WTC11 (cell line): Measurements from ENCODE around the gene CUEDC1. TPM values are rescaled to one million over a fixed set of nuclear protein-coding genes. Genes with fewer than 3 reads are reported as not detected.
A peak's percentile ranks its signal among the peaks of the same experiment; 100 is the strongest.

Experiments
- ATAC-seq: fragments of 200-7000 bp; cut with Tn5 transposase; 2 replicates; pipeline ENCODE4 v1.10.0; 2021; ENCODE audit warnings: mild to moderate bottlenecking, moderate library complexity
- CTCF ChIA-PET: fragments of 300-600 bp; sonication (Branson Sonifier 250); formaldehyde crosslinking; loops from one replicate; lab custom pipeline; 2021; ENCODE audit warnings: antibody characterized with exemption; lab: Charles Lee
- POLR2A ChIA-PET: fragments of 350-600 bp; sonication (Branson Sonifier 250); formaldehyde crosslinking; loops from one replicate; lab custom pipeline; 2021; ENCODE audit warnings: antibody characterized with exemption; lab: Charles Lee
- DNase-seq: peaks from one replicate; pipeline ENCODE4 v3.0.0; 2021; ENCODE audit warnings: low spot score
- H3K27ac Mint-ChIP-seq: 2 replicates; pipeline ENCODE4 v1.8.0; 2021; ENCODE audit warnings: mixed read lengths
- H3K27me3 Mint-ChIP-seq: 2 replicates; pipeline ENCODE4 v1.8.0; 2021; ENCODE audit warnings: low read depth, mild to moderate bottlenecking, moderate library complexity, mixed read lengths
- H3K36me3 Mint-ChIP-seq: 2 replicates; pipeline ENCODE4 v1.8.0; 2021; ENCODE audit warnings: mixed read lengths
- H3K4me1 Mint-ChIP-seq: 2 replicates; pipeline ENCODE4 v1.8.0; 2022; ENCODE audit warnings: mixed read lengths
- H3K4me3 Mint-ChIP-seq: 2 replicates; pipeline ENCODE4 v1.8.0; 2021; ENCODE audit warnings: mild to moderate bottlenecking, moderate library complexity, mixed read lengths
- H3K9me3 Mint-ChIP-seq: 2 replicates; pipeline ENCODE4 v1.8.0; 2021; ENCODE audit warnings: mixed read lengths
- ATF3 ChIP-seq: sonication (generic); formaldehyde crosslinking; conservative IDR thresholded peaks from 2 replicates; pipeline ENCODE4 v1.8.1; 2022; ENCODE audit warnings: mild to moderate bottlenecking, missing genetic modification reagents
- CREM ChIP-seq: sonication (generic); formaldehyde crosslinking; IDR thresholded peaks from 2 replicates; pipeline ENCODE4 v1.8.1; 2022; ENCODE audit warnings: mild to moderate bottlenecking, missing genetic modification reagents, moderate library complexity
- E2F4 ChIP-seq: sonication (generic); formaldehyde crosslinking; IDR thresholded peaks from 2 replicates; pipeline ENCODE4 v1.8.1; 2022; ENCODE audit warnings: low read depth, mild to moderate bottlenecking, moderate library complexity, missing genetic modification reagents, borderline replicate concordance
- ETV6 ChIP-seq: sonication (generic); formaldehyde crosslinking; IDR thresholded peaks from 2 replicates; pipeline ENCODE4 v1.8.1; 2022; ENCODE audit warnings: mild to moderate bottlenecking, missing genetic modification reagents
- FOXJ3 ChIP-seq: sonication (generic); formaldehyde crosslinking; IDR thresholded peaks from 2 replicates; pipeline ENCODE4 v1.9.0; 2021; ENCODE audit warnings: missing genetic modification reagents, mild to moderate bottlenecking, borderline replicate concordance
- FOXP1 ChIP-seq: sonication (generic); formaldehyde crosslinking; IDR thresholded peaks from 2 replicates; pipeline ENCODE4 v1.8.0; 2022; ENCODE audit warnings: missing genetic modification reagents, mild to moderate bottlenecking, moderate library complexity, borderline replicate concordance
- FOXP4 ChIP-seq: sonication (generic); formaldehyde crosslinking; IDR thresholded peaks from 2 replicates; pipeline ENCODE4 v1.8.0; 2022; ENCODE audit warnings: mild to moderate bottlenecking, missing genetic modification reagents
- IRF1 ChIP-seq: sonication (generic); formaldehyde crosslinking; IDR thresholded peaks from 2 replicates; pipeline ENCODE4 v1.8.0; 2023; ENCODE audit warnings: missing genetic modification reagents
- IRF2 ChIP-seq: sonication (generic); formaldehyde crosslinking; IDR thresholded peaks from 2 replicates; pipeline ENCODE4 v1.8.0; 2022; ENCODE audit warnings: low read depth, missing genetic modification reagents, borderline replicate concordance
- MYBL2 ChIP-seq: sonication (generic); formaldehyde crosslinking; IDR thresholded peaks from 2 replicates; pipeline ENCODE4 v1.8.1; 2023; ENCODE audit warnings: mild to moderate bottlenecking, moderate library complexity, missing genetic modification reagents
- NFATC4 ChIP-seq: fragments of 250-450 bp; sonication (Bioruptor Pico); IDR thresholded peaks from 2 replicates; pipeline ENCODE4 v1.9.0; 2021; ENCODE audit warnings: mild to moderate bottlenecking
- NR3C1 ChIP-seq: sonication (generic); formaldehyde crosslinking; conservative IDR thresholded peaks from 2 replicates; pipeline ENCODE4 v1.8.1; 2023; ENCODE audit warnings: low read depth, mild to moderate bottlenecking, missing genetic modification reagents
- OVOL2 ChIP-seq: fragments of 250-450 bp; sonication (Bioruptor Pico); IDR thresholded peaks from 2 replicates; pipeline ENCODE4 v1.9.0; 2021; ENCODE audit warnings: mild to moderate bottlenecking, borderline replicate concordance
- RELA ChIP-seq: sonication (generic); formaldehyde crosslinking; IDR thresholded peaks from 2 replicates; pipeline ENCODE4 v1.8.1; 2022; ENCODE audit warnings: missing genetic modification reagents, mild to moderate bottlenecking, borderline replicate concordance
- SP1 ChIP-seq: sonication (generic); formaldehyde crosslinking; conservative IDR thresholded peaks from 2 replicates; pipeline ENCODE4 v1.8.1; 2022; ENCODE audit warnings: missing genetic modification reagents
- TP53 ChIP-seq: sonication (generic); formaldehyde crosslinking; IDR thresholded peaks from 2 replicates; pipeline ENCODE4 v1.8.1; 2023; ENCODE audit warnings: mild to moderate bottlenecking, missing genetic modification reagents
- ZNF121 ChIP-seq: sonication (generic); formaldehyde crosslinking; IDR thresholded peaks from 2 replicates; pipeline ENCODE4 v1.8.0; 2023; ENCODE audit warnings: missing genetic modification reagents
- ZNF219 ChIP-seq: sonication (generic); formaldehyde crosslinking; IDR thresholded peaks from 2 replicates; pipeline ENCODE4 v1.8.0; 2023; ENCODE audit warnings: missing genetic modification reagents, mild to moderate bottlenecking, borderline replicate concordance
- ZNF281 ChIP-seq: sonication (generic); formaldehyde crosslinking; IDR thresholded peaks from 2 replicates; pipeline ENCODE4 v1.8.0; 2023; ENCODE audit warnings: mild to moderate bottlenecking, missing genetic modification reagents
- total RNA-seq: library from RNA; stranded (reverse); gene quantifications from 3 replicates; pipeline ENCODE4 v1.2.3, GENCODE V29; 2021

Gene CUEDC1
- total RNA-seq, 1 experiment from 2014 or later = 12.2 TPM

- TF ChIP-seq IRF2 (CRISPR knock-in tag) (no peak), CREM (CRISPR knock-in tag) (no peak), NFATC4 (CRISPR knock-in tag) (no peak), MYBL2 (CRISPR knock-in tag) (no peak), ZNF219 (CRISPR knock-in tag) (no peak), ATF3 (CRISPR knock-in tag) (no peak), FOXJ3 (CRISPR knock-in tag) (no peak), E2F4 (CRISPR knock-in tag) (no peak), IRF1 (CRISPR knock-in tag) (no peak), OVOL2 (CRISPR knock-in tag) (no peak), NR3C1 (CRISPR knock-in tag) (no peak), ZNF281 (CRISPR knock-in tag) (no peak), RELA (CRISPR knock-in tag) (no peak), FOXP1 (CRISPR knock-in tag) (peak; percentile 33; the same call in 1 of the 2 replicates)
- TF ChIP-seq, all 79 proteins: peak for 7
Observed at GRCh38 chr17:57861790-57862693, 93.2 kb downstream of the CUEDC1 start (continued).

GRCh38 chr17:57861000-57861789 is 94.0 kb downstream of the CUEDC1 start:
- no peaks in the 10 kb centered on the region for H3K36me3 Mint-ChIP-seq
- peaks cover 40% of the 10 kb centered on the region for H3K27me3 Mint-ChIP-seq
- DNase-seq = peak; percentile 58
- peak; percentile 34 for ATAC-seq
- ChIA-PET CTCF (interaction anchor here (0.5 to 14.8 kb wide), 22 partner anchors 12 to 249 kb away, joined by 3 to 207 read pairs (median 4); partner anchors contain the start of genes CUEDC1, MRPS23 and SRSF1), POLR2A (interaction anchor here (0.7 to 3.8 kb wide), 10 partner anchors 11 to 479 kb away, joined by 3 to 21 read pairs (median 4); partner anchors contain the start of genes MRPS23, SRSF1 and VEZF1)
- peaks cover 55% of the 10 kb centered on the region for H3K4me1 Mint-ChIP-seq
- TF ChIP-seq SP1 (CRISPR knock-in tag) = peak; percentile 16; the same call in 1 of the 2 replicates
- no peak for TF ChIP-seq TP53 (CRISPR knock-in tag)
- TF ChIP-seq FOXP4 = peak; percentile 52; the same call in 1 of the 2 replicates
- peak; percentile 95 for TF ChIP-seq ZNF121 (CRISPR knock-in tag)
- peak; percentile 79 for TF ChIP-seq ETV6 (CRISPR knock-in tag)
- TF ChIP-seq FOXP1 (CRISPR knock-in tag) = peak; percentile 70; the same call in 1 of the 2 replicates
- H3K27ac Mint-ChIP-seq = no peak overlapping the region
- H3K9me3 Mint-ChIP-seq = no peaks in the 10 kb centered on the region
- H3K4me3 Mint-ChIP-seq = peak overlapping the region; percentile 79
